Spleen (tissue), 11 donors: ENCODE measurements around the gene CACNG7. TPM values are rescaled to one million over a fixed set of nuclear protein-coding genes. Genes with fewer than 3 reads are reported as not detected.
A peak's percentile ranks its signal among the peaks of the same experiment; 100 is the strongest.

Experiments used
- DNase-seq: peaks from one replicate; pipeline ENCODE4 v3.0.0-alpha.2; 2020
- H3K27ac ChIP-seq, 8 donors: fragments of 200-600 bp; sonication (generic) in 7 of 8; 1 replicate in 4 of 8; 2 replicates in 4 of 8; pipeline versions ENCODE4 v1.5.0 to v1.8.0; 2016 to 2021; ENCODE audit warnings: inconsistent platforms in 4 of 8, mild to moderate bottlenecking in 4 of 8, moderate library complexity in 1 of 8
- H3K27me3 ChIP-seq, 7 donors: fragments of 200-600 bp; sonication (generic) in 6 of 7; replicated peaks in 1 of 7; 1 replicate in 4 of 7; 2 replicates in 3 of 7; pipeline versions ENCODE4 v1.5.0 to v1.8.0; 2016 to 2021; ENCODE audit warnings: inconsistent platforms in 3 of 7, mild to moderate bottlenecking in 1 of 7
- H3K36me3 ChIP-seq, 6 donors: fragments of 200-600 bp; sonication (generic) in 5 of 6; 1 replicate in 4 of 6; 2 replicates in 2 of 6; pipeline versions ENCODE4 v1.5.0 to v1.8.0; 2016 to 2021; ENCODE audit warnings: inconsistent platforms in 2 of 6
- H3K4me1 ChIP-seq, 6 donors: fragments of 200-600 bp; sonication (generic) in 5 of 6; 1 replicate in 3 of 6; 2 replicates in 3 of 6; pipeline versions ENCODE4 v1.5.0 to v1.8.0; 2016 to 2021; ENCODE audit warnings: inconsistent platforms in 3 of 6
- H3K4me3 ChIP-seq, 8 donors: fragments of 200-600 bp; sonication (generic) in 7 of 8; 1 replicate in 4 of 8; 2 replicates in 4 of 8; pipeline versions ENCODE4 v1.5.0 to v1.8.0; 2016 to 2021; ENCODE audit warnings: inconsistent platforms in 4 of 8, mild to moderate bottlenecking in 4 of 8, moderate library complexity in 2 of 8
- H3K9me3 ChIP-seq, 8 donors: fragments of 200-600 bp; sonication (generic) in 7 of 8; 1 replicate in 4 of 8; 2 replicates in 4 of 8; pipeline versions ENCODE4 v1.5.0 to v1.8.0; 2016 to 2021; ENCODE audit warnings: inconsistent platforms in 4 of 8
- POLR2A ChIP-seq, 3 donors: fragments of 450-650 bp; IDR thresholded peaks; one replicate each; pipeline ENCODE4 v1.5.1; 2017; ENCODE audit warnings: antibody characterized with exemption in 3 of 3, mild to moderate bottlenecking in 1 of 3
- POLR2AphosphoS5 ChIP-seq, 3 donors: sonication (generic); formaldehyde crosslinking; IDR thresholded peaks; one replicate each; pipeline ENCODE4 v1.5.1; 2017; ENCODE audit warnings: antibody characterized with exemption in 3 of 3
- WGBS, 5 donors: extraction: QIAGEN DNeasy Blood & Tissue Kit in 3 of 5; methylation state at CpG; one replicate each; pipeline versions ENCODE4 v1.1.5 to v1.1.7; 2013 to 2018; 5-methylcytosine and 5-hydroxymethylcytosine counted together
- intact Hi-C: fragments of 100-400 bp; cut with DNase I; formaldehyde crosslinking; loops from one replicate; pipeline ENCODE4 v1.15.0; 2023; ENCODE audit warnings: low total_unique reads
- polyA plus RNA-seq, 3 donors: library from polyadenylated mRNA; stranded (reverse); fragments of 200-250 nt; gene quantifications; one replicate each; pipeline ENCODE4 v1.2.1, GENCODE V29; 2013
- total RNA-seq, 7 donors: library from RNA; depleted of rRNA in 3 of 7; stranded (reverse); fragments of >200 nt in 3 of 7; fragmentation: NEBNext Ultra II Directional in 4 of 7; extraction: Animal tissue kit (Norgen Biotek cat#: 25700) in 4 of 7; gene quantifications; one replicate each; pipeline versions ENCODE4 v1.1.0 to v1.2.1, GENCODE V29; 2016 to 2021
- TF ChIP-seq, protein P1 (sequence below), 11 experiments: fragments of 200-600 bp in 7 of 11; fragments of 450-650 bp in 4 of 11; sonication (generic) in 4 of 11; IDR thresholded peaks in 8 of 11; conservative IDR thresholded peaks in 3 of 11; 1 replicate in 7 of 11; 2 replicates in 4 of 11; pipeline versions ENCODE4 v1.4.0 to v1.8.0; 2016 to 2021; ENCODE audit warnings: antibody characterized with exemption in 11 of 11, inconsistent platforms in 4 of 11, mild to moderate bottlenecking in 1 of 11
- donor health status: healthy with polysubstance abuse.
- donor health status: DM: no; HTN: no; CAD: no; lungs with moderate emphysema.
- donor health status: DM: no; HTN: no; CAD: no.
- donor health status: Bipolar disorder and iron deficiency.
- donor health status: healthy.
- donor health status: DM: no; HTN: no; CAD: no.
- donor health status: DM: yes; HTN: yes; CAD: no.

CACNG7 gene
- total and polyA plus RNA-seq, 10 donors: not detected

DNA sequence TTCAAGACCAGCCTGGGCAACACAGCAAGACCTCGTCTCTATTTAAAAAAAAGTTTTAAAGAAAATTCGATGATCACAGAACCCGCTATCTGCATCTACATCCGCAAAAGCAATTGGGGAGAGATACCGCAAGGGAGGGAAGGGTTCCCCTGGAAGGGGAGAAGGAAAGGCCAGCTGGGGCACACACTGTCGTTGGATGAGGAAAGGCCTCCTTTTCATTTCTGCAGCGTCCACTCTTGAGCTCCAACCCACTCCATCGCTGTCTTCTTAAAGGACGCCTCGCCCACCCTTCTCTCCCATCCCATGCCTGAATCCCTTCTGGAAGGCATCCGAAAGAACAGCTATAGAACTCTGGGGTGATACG lies 30.3 kb upstream of the CACNG7 start:
- peak overlapping the region; percentile 30 to 75 (median 46) for H3K4me3 ChIP-seq
- WGBS, 5 donors: 31 to 55% (median 48%) methylated on average over 12 of the region's 12 CpGs
- peak overlapping the region in 1 of 8 donors; percentile 58 for H3K27ac ChIP-seq
- H3K4me1 ChIP-seq: peaks cover 17 to 88% (median 58%) of the 10 kb centered on the region in 6 donors
- intact Hi-C loops: no loop called here
- H3K27me3 ChIP-seq: peaks cover 2 to 61% (median 41%) of the 10 kb centered on the region in 7 donors
- DNase-seq: no peak
- H3K36me3 ChIP-seq: peaks cover 2 to 29% (median 14%) of the 10 kb centered on the region in 6 donors
- TF ChIP-seq POLR2A (IDR thresholded peaks at IDR 0.05) (no peak), POLR2AphosphoS5 (IDR thresholded peaks at IDR 0.05) (no peak)
- no peaks in the 10 kb centered on the region for H3K9me3 ChIP-seq

DNA sequence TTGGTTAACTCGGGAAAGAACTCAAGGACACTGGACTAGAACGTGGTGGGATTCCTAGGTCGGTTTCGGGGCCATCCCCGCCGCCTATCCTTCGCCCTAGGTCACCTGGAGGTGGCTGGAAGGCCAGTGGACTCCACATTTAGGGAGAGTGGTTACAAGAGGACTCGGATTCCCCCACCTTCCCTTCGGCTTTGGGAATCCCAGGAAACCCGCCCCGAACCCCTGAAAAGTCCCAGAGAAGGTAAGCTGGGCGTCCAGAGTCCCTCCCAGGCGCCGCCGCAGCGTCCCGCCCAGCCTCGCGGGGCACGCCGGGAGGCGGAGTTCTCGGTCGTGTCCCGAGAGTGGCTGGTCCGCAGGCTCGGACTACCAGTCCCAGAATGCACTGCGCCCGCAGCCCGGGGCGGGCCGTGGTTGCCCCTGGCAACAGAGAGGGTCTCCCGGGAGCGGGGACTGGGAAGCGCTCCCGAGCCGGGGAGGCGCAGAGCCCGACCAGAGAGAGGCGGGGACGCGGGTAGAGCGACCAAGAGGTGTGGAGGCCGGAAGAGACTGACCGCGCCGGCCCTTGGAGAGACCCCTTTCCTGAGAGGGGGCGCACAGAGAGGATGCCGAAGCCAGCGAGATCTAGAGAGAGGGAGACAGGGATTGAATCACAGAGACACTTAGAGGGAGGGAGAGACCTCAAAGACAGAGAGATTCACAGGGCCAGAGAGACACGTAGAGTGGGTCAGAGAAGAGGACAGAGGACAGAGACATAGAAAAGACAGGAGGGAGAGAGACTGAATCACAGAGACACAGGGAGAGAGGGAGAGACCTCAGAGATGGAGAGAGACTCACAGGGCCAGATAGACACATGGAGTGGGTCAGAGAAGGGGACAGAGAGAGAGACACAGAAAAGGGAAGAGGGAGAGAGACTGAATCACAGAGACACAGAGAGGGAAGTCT lies 29.7 kb upstream of the CACNG7 start:
- H3K4me1 ChIP-seq: peaks cover 17 to 85% (median 51%) of the 10 kb centered on the region in 6 donors
- peak overlapping the region; percentile 30 to 75 (median 46) for H3K4me3 ChIP-seq
- WGBS, 5 donors: 1 to 4% (median 3%) methylated on average over 34 to 51 of the region's 51 CpGs
- peak; percentile 96 for DNase-seq
- peaks cover 0 to 22% (median 7%) of the 10 kb centered on the region in 6 donors for H3K36me3 ChIP-seq
- intact Hi-C loops: no loop called here
- peak; percentile 50 to 85 (median 62) for TF ChIP-seq POLR2AphosphoS5 (IDR thresholded peaks at IDR 0.05)
- no peak for TF ChIP-seq POLR2A (IDR thresholded peaks at IDR 0.05)
- TF ChIP-seq, protein P1, sequence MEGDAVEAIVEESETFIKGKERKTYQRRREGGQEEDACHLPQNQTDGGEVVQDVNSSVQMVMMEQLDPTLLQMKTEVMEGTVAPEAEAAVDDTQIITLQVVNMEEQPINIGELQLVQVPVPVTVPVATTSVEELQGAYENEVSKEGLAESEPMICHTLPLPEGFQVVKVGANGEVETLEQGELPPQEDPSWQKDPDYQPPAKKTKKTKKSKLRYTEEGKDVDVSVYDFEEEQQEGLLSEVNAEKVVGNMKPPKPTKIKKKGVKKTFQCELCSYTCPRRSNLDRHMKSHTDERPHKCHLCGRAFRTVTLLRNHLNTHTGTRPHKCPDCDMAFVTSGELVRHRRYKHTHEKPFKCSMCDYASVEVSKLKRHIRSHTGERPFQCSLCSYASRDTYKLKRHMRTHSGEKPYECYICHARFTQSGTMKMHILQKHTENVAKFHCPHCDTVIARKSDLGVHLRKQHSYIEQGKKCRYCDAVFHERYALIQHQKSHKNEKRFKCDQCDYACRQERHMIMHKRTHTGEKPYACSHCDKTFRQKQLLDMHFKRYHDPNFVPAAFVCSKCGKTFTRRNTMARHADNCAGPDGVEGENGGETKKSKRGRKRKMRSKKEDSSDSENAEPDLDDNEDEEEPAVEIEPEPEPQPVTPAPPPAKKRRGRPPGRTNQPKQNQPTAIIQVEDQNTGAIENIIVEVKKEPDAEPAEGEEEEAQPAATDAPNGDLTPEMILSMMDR (IDR thresholded peaks at IDR 0.05 in 8 of 11, conservative IDR thresholded peaks at IDR 0.05 in 3 of 11): peak in 3 of 11 experiments; percentile 10 to 23 (median 19)
- H3K27me3 ChIP-seq: peaks cover 2 to 68% (median 48%) of the 10 kb centered on the region in 7 donors
- H3K9me3 ChIP-seq: no peaks in the 10 kb centered on the region
- H3K27ac ChIP-seq: peak overlapping the region in 2 of 8 donors; percentile 28 to 58

DNA sequence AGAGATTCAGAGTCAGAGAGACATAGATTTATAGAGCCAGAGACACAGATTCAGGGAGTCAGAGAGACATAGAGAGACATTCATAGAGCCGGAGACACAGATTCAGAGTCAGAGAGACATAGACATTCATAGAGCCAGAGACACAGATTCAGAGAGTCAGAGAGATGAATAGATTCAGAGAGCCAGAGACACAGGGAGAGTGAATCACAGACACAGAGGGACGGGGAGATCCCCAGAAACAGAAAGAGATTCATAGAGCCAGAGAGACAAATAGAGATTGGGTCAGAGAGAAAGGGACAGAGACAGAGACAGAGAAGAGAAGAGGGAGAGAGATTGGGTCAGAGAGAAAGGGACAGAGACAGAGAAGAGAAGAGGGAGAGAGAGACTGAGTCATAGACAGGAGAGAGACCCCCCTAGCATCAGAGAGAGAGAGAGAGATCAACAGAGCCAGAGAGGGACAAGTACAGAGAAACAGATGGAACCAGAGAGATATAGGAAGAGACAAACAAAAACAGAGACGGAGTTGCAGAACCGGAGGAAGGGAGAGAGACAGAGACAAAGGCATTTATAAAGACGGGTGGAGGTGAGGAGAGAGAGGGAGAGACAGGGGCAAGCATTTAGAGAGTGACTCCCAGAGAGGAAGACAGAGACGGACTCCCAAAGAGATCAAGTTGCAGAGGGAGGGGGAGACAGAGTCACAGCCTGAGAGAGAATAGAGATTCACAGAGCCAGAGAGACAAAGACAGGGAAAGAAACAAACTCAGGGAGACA lies 28.2 kb upstream of the CACNG7 start:
- intact Hi-C loops: no loop called here
- Histone ChIP-seq H3K27me3 (peaks cover 2 to 83% (median 49%) of the 10 kb centered on the region in 7 donors), H3K4me1 (peaks cover 17 to 70% (median 37%) of the 10 kb centered on the region in 6 donors), H3K4me3 (no peak overlapping the region), H3K36me3 (peaks cover 0 to 8% (median under 1%) of the 10 kb centered on the region in 6 donors), H3K27ac (no peak overlapping the region), H3K9me3 (no peaks in the 10 kb centered on the region)
- 20 to 36% (median 30%) methylated on average over 5 to 6 of the region's 6 CpGs for WGBS, 5 donors
- TF ChIP-seq POLR2AphosphoS5 (IDR thresholded peaks at IDR 0.05) (no peak), POLR2A (IDR thresholded peaks at IDR 0.05) (no peak)
- TF ChIP-seq, protein P1 (IDR thresholded peaks at IDR 0.05 in 8 of 11, conservative IDR thresholded peaks at IDR 0.05 in 3 of 11): no peak
- DNase-seq: no peak

DNA sequence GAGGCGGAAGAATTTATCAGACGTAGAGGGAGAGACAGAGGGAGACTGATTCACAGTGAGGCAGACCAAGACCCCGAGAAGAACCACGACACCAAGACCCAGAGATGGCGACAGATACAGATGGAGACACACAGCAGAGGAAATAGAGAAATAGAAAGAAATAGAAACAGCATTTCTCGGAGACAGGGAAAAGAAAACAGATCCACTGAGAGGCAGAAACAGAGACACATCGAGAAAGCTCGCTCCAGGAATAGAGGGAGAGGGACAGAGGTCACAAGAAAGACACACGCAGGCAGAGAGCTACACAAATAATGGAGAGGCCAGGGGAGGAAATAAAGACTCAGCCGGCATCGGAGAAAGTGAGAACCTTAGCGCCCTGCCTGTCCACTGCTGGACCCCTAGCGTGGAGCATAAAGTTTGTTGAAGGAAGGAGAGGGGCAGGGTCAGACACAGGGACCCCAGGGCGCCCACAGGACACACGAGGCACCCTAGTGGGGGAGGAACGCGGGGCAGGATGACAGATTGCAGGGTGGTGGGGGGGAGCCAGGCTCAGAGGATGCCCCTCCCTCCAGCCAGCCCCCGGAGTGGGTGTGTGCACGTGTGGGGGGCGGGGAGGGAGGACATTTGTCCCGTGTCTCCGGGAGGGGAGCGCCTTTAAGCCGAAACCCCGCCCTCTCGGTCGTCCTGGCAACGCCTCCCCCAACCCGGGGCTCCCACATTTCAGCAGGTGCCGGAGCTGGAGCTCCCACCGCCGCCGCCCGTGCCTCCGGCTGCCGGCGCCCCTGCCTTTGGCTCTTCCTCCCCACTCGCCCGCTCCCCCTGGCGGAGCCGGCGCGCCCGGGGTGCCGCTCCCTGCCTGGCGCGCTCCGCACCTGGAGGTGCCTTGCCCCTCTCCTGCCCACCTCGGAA lies 27.3 kb upstream of the CACNG7 start, which contains the start of gene PRKCG:
Gene PRKCG, plus strand, starts transcription at position 716 of the 909 bp plus-strand sequence. CDS start 298 bp downstream, outside the sequence.
- intact Hi-C loops: no loop called here
- Histone ChIP-seq H3K27ac (no peak within 1 kb of the TSS), H3K4me1 (peaks cover 17 to 62% (median 34%) of the 10 kb centered on the region in 6 donors)

More for the DNA sequence above, 27.3 kb upstream of the CACNG7 start, which contains the start of gene PRKCG:
- no peaks in the 10 kb centered on the region for H3K36me3 ChIP-seq
- 3 to 5% (median 3%) methylated on average over 33 to 48 of the region's 49 CpGs for WGBS, 5 donors
- peak within 1 kb of the TSS in 5 of 8 donors; percentile 19 to 66 (median 33) for H3K4me3 ChIP-seq
- peak; percentile 90 for DNase-seq
- H3K9me3 ChIP-seq: no peaks in the 10 kb centered on the region
- peak in 1 of 3 donors; percentile 62 for TF ChIP-seq POLR2AphosphoS5 (IDR thresholded peaks at IDR 0.05)
- TF ChIP-seq POLR2A (IDR thresholded peaks at IDR 0.05): no peak
- TF ChIP-seq, protein P1 (IDR thresholded peaks at IDR 0.05 in 8 of 11, conservative IDR thresholded peaks at IDR 0.05 in 3 of 11): peak in 10 of 11 experiments; percentile 25 to 75 (median 58)
- peaks cover 2 to 91% (median 49%) of the 10 kb centered on the region in 7 donors for H3K27me3 ChIP-seq
